Measurements from ENCODE around the gene DAPL1.

Gene DAPL1

GRCh38 chr2:158795195-158795924 lies at the start of gene DAPL1:
DAPL1 (plus strand) TSS chr2:158795317; CDS start chr2:158795373, 56 bp downstream.
- no peak for FAIRE-seq

DNA sequence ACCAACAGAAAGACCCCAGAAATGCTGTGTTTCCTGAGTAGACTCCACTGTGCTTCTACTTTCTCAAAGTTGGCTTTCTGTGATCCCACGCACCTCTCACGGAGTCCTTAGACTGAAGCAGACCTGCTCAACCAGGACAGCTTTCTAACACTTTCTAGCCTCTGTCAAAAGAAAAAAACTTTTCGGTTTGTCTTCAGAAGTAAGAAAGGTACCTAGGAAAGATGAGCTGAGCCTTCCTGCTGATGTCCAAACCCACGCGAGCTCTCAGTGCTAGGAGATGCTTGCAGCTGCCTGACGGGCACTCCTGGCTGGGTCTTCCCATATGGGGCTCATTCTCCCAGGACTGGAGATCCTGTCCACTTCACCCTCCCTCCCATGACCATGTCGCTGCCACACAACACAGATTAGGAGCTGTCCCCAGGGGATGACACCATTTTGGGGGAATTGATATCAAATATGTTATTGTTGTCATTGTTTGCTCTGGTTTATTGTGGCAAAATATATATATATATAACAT lies 49.2 kb upstream of the DAPL1 start:
- FAIRE-seq: no peak

DNA sequence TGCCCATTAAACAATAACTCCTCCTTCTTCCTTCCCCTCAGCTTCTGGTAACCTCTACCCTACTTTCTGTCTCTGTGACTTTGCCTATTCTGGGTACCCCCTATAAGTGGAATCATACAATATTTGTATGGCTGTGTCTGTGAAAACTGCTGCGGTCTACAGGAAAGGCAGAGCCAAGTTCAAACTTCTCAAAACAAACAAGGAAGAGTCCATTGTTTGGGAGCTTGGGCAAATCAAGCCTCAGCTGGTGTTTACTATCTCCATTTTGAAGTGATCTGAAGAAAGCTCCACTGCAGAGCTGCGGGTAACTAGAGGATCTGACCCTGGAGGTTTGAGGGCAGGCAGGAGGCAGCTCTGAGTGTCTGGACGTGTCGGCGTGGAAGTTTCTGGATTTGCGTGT lies 48.6 kb upstream of the DAPL1 start:
- no peak for FAIRE-seq

DNA sequence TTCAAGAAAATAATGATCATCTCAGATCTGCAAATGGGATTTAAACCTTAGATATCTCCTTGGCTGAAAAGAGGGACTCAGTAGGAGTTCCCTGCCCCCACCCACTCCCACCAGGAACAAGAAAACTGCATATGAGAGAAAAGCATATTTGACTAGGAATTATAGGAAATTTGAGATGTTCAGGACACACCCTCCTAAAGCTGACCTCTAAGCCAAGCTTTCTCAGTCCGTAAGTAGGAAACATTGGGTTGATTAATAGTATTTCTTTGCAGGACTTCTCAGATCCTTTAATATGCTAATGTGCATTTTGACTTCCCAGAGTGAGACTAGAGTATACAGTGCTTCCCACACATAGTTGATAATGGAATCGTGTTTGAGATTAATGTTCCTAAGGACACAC lies 47.8 kb upstream of the DAPL1 start:
- FAIRE-seq: no peak

DNA sequence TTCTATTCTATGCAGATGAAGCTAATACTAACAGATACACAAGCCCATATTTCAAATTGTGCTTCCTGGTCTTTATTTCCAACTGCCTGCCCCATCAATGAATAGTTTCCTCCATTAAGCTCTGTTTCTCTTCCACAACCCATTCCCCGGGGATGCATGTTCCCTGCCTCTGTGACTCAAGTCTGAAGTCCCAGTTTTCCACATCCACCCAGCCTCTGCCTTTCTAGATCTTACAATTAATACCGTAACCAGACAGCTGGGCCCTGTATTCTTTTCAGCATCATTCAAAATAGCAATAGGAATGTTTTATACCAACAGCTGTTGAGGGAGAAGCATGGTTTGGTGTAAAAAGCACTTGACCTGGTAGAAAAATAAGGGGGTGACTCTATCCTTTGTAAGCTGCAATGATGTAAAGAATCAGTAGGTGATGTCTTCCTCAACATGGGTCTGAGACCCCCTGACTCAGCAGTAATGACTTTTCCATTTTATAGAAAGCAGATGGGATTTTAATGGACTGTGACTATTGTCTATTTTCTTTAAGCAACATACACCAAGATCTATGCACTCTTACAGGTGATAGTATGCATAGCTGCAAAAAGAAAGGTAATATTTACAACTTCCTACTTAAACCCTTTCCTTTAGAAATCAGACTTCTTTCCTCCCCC lies 46.1 kb upstream of the DAPL1 start:
- no peak for FAIRE-seq

- no peak for FAIRE-seq
Observed at GRCh38 chr2:158750458-158751125, 44.5 kb upstream of the DAPL1 start.

DNA sequence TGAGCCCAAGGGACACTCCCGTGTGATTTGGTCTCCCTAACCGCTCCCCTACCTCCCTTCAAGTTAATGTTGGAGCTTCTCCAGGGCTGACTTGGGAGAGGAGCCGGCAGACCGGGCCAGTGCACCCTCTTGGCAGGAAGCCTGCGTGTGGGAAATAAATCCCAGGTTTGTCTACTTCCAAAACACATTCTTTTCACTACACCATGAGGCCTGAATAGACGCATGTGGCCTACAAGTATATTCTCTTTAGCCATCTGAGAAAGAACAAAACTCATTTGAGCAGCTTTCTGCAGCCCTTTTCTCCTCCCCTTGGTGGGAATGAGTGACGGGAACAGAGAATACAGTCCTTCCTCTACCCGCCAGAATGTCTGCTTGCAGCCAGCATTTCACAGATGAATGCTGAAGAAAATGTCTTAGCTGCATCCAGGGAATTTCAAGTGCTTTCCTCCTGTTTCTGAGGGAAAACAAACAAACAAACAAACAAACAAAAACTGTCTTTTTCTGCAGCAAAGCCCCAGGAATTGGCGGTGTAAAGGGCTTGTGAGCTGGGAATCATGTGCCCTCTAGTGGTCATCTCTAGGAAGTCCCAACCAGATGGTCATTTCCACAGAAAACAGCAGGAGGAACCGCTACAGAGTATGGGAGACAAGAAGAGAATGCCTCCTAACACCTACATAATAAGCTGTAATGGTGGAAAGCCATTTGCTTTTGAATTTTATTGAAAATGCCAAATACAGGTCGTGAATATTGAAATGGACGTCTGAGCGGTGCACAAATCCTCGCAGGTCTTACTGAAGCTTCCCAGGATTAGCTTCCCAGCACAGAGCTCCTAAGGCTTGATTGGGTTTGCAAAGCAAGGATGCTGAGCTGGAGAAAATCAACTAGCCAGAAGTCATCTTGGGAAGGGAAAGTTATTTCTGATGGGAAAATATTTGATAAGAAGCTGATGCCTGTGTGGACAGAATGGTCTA lies 41.2 kb upstream of the DAPL1 start:
- FAIRE-seq: peak; percentile 81

- FAIRE-seq: no peak
Observed at GRCh38 chr2:158755310-158756087, 39.6 kb upstream of the DAPL1 start.

GRCh38 chr2:158756331-158756730 lies 38.8 kb upstream of the DAPL1 start:
- FAIRE-seq: no peak

DNA sequence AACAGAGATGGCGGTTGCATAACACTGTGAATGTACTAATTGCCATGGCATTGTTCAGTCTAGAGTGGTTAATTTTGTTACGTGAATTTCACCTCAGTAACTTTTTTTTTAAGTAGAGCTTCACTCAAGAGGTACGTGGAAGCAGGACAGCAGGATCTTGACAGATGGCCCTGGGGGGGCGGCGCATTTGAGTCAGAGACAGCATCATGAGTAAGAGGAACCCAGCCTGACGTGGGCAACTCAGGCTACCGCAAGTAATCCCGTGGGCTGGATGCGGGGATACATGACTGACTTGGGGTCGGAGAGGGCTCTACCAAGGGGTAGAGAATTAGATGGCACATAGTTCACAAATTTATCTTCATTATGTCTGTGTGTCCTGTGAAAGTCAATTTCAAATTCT lies 38.1 kb upstream of the DAPL1 start:
- FAIRE-seq: no peak

- FAIRE-seq: no peak
Observed at GRCh38 chr2:158760887-158761286, 34.2 kb upstream of the DAPL1 start.

DNA sequence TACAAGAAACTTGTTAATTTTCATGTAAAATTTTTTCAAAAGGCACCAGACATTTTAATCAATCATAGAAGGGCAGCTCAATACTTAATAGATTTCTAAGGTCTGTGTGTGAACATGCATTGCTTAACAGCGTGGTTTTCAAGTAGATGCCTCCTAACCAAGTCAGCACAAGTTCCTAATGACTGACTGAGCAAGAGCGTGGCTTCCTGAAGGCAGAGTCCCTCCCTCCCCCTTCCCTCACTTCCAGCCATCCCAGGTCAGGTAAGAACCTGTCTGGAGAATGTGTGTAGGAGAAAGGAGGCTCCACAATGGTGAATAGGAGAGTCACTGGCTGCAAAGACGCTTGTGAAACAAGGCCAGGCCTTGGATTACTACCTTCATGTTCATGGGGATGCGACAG lies 33.5 kb upstream of the DAPL1 start:
- FAIRE-seq: no peak

DNA sequence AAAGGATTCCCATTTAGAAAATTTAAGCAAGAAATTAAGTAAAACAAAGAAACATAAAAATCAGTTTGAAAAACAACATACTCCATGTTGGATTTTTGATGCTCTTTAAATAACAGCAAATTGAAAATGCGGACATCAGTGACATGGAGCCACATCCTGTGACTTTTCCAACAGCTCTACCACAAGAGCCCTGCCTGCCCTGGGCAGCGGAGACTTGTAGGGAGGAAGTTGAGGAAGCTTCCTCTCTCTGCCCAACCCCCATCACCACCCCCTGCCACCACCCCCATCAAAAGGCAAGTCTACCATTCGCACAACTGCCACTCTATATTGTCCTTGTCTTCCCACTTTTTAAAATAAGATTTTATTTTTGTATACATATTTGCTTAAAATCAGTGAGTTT lies 32.8 kb upstream of the DAPL1 start:
- FAIRE-seq: no peak

GRCh38 chr2:158766524-158766923 lies 28.6 kb upstream of the DAPL1 start:
- no peak for FAIRE-seq

GRCh38 chr2:158772306-158773078 lies 22.6 kb upstream of the DAPL1 start:
- FAIRE-seq: no peak

DNA sequence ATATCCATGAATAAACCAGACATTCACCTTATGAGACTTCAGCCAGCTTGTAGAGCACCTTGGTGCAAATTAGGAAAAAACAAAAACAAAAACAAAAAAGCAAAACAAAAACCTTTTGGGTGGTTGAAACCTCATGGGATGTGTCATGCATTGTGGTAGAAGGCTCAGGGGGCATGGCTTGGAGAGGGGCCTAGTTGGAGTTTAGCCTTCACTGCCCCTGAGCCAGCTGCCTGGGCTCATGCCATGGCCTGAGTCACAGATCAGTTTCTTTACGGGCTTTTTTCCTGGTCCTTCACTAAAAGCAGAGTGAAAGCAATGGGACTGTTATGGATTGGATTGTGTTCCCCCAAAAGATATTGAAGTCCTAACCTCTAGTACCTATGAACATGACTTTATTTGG lies 22.0 kb upstream of the DAPL1 start:
- FAIRE-seq: no peak

GRCh38 chr2:158774681-158775080 lies 20.4 kb upstream of the DAPL1 start:
- no peak for FAIRE-seq

- FAIRE-seq: no peak
Observed at GRCh38 chr2:158775273-158776027, 19.7 kb upstream of the DAPL1 start.

DNA sequence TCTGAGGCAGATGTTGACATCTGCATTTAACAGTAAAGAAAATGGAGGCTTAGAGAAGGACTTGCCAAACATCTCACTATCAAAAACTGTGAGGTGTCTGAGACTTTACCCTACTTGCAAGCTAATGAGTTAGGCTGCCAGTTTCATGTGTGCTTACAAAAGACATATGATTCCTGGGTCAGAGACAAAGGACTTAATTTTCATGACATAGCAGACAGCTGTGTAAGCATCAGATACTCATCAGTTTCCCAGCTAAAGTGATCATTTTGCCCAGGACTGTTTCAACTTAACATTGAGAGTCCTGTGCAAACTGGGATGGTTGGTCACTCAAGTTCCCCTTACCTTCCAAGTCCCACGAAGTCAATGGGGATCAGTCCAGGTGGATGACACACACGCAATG lies 18.9 kb upstream of the DAPL1 start:
- no peak for FAIRE-seq

- FAIRE-seq: no peak
Observed at GRCh38 chr2:158777077-158777476, 18.0 kb upstream of the DAPL1 start.

Data from G401.6 (cell line).